CD4-positive, alpha-beta T cell treated with Interleukin-6 at 100 ng/mL for 8 hours (primary cell): ENCODE results near the gene PCDHGA3.
"Not testable (repeated sequence)": the region's sequence is repeated elsewhere in the genome, so short reads cannot be mapped to it uniquely, and the experiment has no call there.

Source experiments
- DNase-seq: peaks from one replicate; pipeline ENCODE4 v3.0.0-alpha.2; 2020; ENCODE audit warnings: mixed read lengths, low spot score

The PCDHGA3 gene

DNA sequence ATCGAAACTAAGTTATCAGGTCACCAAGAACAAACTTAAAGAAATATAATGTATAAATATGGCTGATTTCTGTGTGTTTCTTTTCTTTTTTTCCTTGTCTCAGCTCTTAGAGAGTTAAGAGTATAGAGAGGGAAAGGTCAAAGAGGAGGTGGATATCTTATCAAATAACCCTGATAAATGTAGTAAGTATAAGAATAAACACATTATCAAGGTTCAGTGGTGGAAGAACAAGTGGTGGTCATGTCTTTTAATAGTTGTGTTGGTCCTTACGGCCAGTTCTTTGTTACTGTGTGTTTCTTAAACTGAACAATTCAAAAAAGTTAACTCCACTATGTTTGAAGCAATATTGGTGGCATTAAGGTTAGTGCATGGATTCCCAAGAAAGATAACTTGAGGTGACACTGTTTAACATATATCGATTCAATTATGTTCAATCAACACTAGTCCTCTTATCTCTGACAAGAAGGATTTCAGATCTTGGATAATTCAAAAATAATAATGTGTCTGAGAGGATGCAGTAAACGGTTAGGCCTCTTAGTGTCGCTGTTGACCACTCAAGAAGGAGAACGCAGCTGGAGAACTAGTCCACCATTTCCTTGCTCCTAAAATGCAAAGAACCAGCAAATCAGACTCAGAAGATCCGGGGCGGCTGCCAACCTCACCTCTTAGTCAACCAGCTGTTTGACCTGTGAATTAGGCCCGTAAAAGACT, at the start of gene PCDHGA3:
TSS of gene PCDHGA3 (plus strand) at position 588 of the 711 bp plus-strand sequence. CDS start 205 bp downstream, outside the sequence.
- DNase-seq = no peak

GRCh38 chr5:141298376-141298775, 45.3 kb upstream of the PCDHGA3 start:
- DNase-seq = no peak

GRCh38 chr5:141303756-141304155, 39.9 kb upstream of the PCDHGA3 start, which contains the start of gene SLC25A2:
Gene SLC25A2, minus strand, starts transcription at chr5:141304049. Its CDS starts 184 bp downstream, at chr5:141303865.
- DNase-seq = no peak

DNA sequence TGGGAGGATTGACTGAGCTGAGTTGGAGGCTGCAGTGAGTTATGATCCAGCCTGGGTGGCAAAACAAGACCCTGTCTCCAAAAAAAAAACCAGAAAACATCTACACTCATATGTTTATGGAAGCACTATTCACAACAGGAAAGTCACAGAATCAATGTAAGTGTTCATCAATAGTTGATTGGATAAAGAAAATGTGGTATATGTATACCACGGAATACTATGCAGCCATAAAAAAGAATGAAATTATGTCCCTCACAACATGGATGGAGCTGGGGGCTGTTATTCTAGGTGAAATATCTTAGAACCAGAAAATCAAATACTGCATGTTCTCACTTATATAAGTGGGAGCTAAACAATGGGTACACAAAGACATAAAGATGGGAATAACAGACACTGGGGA, 37.0 kb upstream of the PCDHGA3 start:
- no peak for DNase-seq

DNA sequence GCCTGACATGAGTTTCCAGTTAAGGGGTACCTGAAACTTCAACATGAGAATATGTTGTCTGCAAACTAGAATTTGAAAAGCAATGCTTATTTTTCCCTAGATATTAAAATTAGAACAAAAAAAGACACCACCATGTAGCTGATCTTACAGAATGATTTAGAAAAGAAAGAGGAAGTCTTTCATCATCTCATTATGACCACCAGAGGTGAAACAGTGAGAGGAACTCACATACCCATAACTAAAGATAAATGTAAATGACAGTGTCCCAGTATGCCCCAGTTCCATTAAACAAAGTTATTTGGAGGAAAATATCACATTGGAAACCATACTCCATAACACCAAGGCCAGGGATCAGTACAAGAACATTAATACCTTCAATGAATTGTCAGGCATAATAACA, 29.9 kb upstream of the PCDHGA3 start:
- no peak for DNase-seq

GRCh38 chr5:141316963-141317362, 26.7 kb upstream of the PCDHGA3 start:
- DNase-seq = not testable (repeated sequence)

- no peak for DNase-seq
Observed at GRCh38 chr5:141319202-141319601, 24.4 kb upstream of the PCDHGA3 start.

DNA sequence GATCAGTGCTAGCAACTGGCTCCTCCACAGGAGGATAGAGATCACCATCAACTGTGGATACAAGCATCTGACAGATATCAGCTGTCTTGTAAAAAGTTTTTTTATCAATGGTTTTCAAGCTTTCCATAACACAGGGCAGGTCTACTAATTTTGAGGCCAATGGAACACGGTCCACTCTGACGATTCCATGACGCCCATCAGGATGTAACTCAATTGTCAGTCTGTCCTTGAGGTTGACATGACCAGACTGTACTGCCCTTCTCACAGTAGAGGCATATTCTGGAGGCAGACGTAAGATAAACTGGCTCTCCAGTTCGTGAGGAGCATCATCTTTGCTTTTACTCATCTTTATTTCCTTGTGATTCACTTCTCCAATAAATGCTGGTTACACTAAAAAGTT, 23.9 kb upstream of the PCDHGA3 start:
- DNase-seq = no peak

DNA sequence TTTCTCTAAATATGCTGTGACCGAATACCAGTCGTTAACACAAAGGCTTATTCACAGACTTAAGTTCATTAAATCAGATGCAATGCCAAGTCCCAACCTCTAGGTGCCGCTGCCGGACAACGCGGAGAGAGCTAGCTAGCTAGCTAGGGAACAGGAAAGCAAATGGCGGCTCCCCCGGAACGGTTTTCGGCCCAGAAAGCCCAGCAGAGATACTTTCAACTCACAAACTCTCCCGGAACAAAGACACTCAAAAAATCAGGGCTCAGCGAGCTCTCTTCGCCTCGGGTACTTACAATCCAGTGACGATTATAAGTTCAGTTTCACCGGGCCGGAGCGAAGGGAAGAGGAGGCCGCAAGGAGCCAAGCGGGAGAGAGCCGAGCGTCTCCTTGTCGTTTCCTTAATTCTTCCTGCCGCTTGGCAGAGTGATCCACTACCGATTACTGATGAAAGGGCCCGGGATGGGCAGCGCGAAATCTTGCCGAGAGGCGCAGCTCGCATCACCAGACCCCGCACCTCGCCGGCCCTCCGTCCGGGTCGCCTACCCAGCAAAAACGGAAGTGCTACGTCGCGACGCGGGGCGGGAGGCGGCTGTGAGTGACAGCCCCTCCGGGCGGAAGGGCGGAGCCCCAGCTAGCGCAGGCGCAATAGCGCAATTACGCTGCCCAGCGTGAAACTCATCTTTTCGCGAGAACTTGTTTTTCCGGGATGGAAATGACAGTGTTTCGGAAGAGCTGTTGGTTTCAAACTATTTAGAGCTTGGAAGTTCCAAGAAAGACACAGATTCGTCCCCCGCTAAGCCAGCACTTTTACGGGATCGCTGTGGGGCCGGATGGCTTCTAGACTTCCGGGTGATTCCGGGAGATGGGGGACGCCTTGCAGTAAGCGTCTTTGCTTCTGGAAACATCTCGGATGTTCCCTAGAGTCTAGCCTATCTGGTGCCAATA, 23.1 kb upstream of the PCDHGA3 start, which contains the start of gene TAF7:
TSS of gene TAF7 (minus strand) at position 560 of the 945 bp plus-strand sequence. CDS start 740 bp downstream, outside the sequence.
- peak; percentile 92 for DNase-seq

DNA sequence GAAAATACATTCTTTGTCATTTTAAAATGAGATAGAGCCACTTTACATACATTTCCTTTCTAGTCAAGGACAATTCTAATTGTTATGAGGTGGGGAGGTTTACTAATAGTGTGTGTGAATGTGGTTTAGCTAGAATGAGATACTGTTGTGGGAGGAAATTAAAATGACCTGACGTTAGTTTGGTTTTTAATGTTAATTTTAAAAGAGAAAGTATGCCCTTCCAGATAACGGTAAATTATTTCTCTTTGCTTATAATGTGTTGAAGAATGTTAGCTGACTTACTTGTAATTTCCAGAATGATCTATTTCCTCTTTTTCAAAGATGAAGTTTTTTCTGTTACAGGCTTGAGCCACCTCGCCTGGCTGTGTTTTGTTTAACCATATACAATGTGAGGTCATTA, 21.4 kb upstream of the PCDHGA3 start:
- DNase-seq = no peak

- peak; percentile 71 for DNase-seq
Observed at GRCh38 chr5:141326088-141326854, 17.4 kb upstream of the PCDHGA3 start.

DNA sequence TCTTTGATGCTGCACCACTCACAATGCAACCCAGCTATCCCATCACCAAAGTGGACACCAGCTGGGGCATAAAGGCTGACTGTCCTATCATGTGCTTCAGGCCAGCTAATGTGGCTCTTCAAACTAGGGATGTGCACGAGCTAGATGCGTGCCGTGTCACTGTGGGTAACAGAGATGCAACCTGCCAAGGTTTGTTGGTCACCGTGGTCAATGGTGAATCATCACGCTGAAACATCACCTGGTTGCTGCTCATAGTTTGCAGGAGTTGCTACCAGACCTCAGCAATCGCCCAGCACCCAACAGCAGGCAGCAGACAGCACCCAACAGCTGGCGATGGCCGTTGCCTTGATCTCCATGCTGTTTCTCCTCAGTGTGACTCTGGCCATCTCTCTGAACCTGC, 15.4 kb upstream of the PCDHGA3 start:
- no peak for DNase-seq

DNA sequence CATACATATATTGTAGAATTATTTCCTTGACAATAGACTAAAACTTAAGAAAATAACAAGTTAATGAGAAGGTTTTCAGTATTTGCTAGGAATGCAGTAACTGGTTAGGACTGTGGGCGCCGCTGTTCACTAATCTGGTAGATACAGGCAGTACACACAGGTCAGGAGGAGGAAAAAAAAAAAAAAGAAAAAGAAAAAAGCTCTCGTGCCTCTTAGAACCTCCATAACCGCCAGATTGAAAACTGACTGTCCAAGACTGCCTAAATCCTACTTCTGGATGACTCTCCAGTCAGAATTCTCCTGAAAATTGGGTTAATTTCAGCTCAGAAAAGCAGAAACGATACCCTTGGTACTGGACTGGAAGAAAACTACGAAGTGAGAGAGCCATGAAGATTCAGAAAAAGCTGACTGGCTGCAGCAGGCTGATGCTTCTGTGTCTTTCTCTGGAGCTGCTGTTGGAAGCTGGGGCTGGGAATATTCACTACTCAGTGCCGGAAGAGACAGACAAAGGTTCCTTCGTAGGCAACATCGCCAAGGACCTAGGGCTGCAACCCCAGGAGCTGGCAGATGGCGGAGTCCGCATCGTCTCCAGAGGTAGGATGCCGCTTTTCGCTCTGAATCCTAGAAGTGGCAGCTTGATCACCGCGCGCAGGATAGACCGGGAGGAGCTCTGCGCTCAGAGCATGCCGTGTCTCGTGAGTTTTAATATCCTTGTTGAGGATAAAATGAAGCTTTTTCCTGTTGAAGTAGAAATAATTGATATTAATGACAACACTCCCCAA, 13.1 kb upstream of the PCDHGA3 start, which contains the start of gene PCDHGA1:
TSS of gene PCDHGA1 (plus strand) at position 216 of the 782 bp plus-strand sequence.
- DNase-seq = peak; percentile 12

DNA sequence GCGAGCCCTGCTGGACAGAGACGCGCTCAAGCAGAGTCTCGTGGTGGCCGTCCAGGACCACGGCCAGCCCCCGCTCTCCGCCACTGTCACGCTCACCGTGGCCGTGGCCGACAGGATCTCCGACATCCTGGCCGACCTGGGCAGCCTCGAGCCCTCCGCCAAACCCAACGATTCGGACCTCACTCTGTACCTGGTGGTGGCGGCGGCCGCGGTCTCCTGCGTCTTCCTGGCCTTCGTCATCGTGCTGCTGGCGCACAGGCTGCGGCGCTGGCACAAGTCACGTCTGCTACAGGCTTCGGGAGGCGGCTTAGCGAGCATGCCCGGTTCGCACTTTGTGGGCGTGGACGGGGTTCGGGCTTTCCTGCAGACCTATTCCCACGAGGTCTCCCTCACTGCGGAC, 11.1 kb upstream of the PCDHGA3 start:
- not testable (repeated sequence) for DNase-seq

DNA sequence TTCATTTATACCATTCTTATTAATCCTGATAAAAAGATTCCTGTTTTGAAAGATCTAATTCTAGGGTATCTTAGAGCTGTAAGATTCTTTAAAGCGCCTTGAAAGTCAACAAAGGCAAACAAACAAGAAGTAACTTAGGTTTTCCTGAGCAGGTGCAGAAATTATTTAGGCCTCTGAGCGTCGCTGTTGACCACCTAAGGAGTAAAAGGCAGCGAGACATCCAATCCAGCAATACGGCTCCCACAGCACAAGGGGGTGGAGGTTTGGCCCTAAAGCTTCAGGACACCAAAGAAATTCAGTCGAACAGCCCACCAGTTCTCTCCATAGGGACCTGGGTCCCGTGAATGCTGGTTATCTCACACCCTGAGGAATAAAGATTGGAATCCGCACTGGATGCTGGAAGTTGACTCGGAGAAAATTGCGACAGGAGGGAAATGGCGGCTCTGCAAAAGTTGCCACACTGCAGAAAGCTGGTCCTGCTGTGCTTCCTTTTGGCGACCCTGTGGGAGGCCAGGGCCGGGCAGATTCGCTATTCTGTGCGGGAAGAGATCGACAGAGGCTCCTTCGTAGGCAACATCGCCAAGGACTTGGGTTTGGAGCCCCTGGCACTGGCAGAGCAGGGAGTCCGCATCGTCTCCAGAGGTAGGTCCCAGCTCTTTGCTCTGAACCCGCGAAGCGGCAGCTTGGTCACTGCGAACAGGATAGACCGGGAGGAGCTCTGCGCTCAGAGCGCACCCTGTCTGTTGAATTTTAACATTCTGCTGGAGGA, 4.9 kb upstream of the PCDHGA3 start, which contains the start of gene PCDHGA2:
TSS of gene PCDHGA2 (plus strand) at position 223 of the 769 bp plus-strand sequence.
- DNase-seq = no peak

- DNase-seq = not testable (repeated sequence)
Observed at GRCh38 chr5:141340781-141341354, 2.8 kb upstream of the PCDHGA3 start.

DNA sequence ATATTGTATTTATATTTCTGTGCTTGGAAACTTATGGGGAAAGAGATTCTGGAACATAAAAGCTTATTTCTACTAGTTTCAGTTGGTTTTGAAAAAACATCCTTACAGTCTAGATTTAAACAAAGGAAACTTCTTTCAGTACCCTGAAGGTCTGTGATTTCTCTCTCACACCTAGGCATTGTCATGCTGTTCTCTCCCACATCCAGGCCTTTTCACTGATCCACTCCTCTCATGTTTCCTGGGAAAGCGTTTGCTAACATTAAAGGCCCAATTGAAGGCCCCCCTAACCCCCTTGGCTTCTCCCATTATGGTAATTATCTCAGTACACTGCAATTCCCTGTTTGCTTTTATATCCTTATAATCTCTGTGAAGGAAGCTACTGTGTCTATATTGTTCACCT, 856 bp upstream of the PCDHGA3 start:
- no peak for DNase-seq

DNA sequence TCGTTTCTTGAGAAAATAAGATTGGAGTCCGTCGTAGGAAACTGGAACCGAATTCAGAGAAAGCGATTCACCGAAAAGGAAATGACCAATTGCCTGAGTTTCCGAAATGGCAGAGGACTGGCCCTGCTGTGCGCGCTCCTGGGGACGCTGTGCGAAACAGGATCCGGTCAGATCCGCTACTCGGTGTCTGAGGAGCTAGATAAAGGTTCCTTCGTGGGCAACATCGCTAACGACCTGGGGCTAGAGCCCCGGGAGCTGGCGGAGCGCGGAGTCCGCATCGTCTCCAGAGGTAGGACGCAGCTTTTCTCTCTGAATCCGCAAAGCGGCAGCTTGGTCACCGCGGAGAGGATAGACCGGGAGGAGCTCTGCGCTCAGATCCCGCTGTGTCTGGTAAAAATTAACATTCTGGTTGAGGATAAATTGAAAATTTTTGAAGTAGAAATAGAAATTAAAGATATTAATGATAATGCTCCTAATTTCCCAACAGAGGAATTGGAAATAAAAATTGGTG, 379 bp downstream of the PCDHGA3 start:
- DNase-seq = no peak

DNA sequence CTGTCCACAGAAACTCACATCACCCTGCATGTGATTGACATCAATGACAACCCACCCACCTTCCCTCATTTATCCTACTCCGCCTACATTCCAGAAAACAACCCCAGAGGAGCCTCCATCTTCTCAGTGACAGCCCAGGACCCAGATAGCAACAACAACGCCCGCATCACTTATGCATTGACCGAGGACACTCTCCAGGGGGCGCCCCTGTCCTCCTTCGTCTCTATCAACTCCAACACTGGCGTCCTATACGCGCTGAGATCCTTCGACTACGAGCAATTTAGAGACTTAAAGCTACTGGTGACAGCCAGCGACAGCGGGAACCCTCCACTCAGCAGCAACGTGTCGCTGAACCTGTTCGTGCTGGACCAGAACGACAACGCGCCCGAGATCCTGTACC, 1.7 kb downstream of the PCDHGA3 start:
- DNase-seq = no peak

DNA sequence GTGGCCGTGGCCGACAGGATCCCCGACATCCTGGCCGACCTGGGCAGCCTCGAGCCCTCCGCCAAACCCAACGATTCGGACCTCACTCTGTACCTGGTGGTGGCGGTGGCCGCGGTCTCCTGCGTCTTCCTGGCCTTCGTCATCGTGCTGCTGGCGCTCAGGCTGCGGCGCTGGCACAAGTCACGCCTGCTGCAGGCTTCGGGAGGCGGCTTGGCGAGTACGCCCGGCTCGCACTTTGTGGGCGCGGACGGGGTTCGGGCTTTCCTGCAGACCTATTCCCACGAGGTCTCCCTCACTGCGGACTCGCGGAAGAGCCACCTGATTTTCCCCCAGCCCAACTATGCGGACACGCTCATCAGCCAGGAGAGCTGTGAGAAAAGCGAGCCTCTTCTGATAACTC, 2.4 kb downstream of the PCDHGA3 start:
- DNase-seq = not testable (repeated sequence)
